H1 (cell line): Measurements from ENCODE around the gene PRPF40B.

Source experiments
- EP300 ChIP-seq, 2 experiments: IDR thresholded peaks; 1 replicate in 1 of 2; 2 replicates in 1 of 2; pipeline ENCODE4 v1.6.1; 2011 to 2012; ENCODE audit warnings: low read depth in 2 of 2, low read length in 2 of 2, mild to moderate bottlenecking in 2 of 2, borderline replicate concordance in 1 of 2, inconsistent platforms in 1 of 2, moderate library complexity in 1 of 2
- HDAC6 ChIP-seq: IDR thresholded peaks from one replicate; pipeline ENCODE4 v1.7.1; 2012; ENCODE audit warnings: low read depth, mild to moderate bottlenecking, inconsistent platforms, low read length, moderate library complexity
- POLR2A ChIP-seq, 2 experiments: IDR thresholded peaks; 1 replicate in 1 of 2; 2 replicates in 1 of 2; pipeline ENCODE4 v1.6.1; 2011; ENCODE audit warnings: low read depth in 2 of 2, low read length in 2 of 2, mild to moderate bottlenecking in 2 of 2; ENCODE audit errors: control extremely low read depth in 1 of 2
- TAF1 ChIP-seq: IDR thresholded peaks from 2 replicates; pipeline ENCODE4 v1.6.1; 2011; ENCODE audit warnings: mild to moderate bottlenecking, low read depth, low read length
- YY1 ChIP-seq: IDR thresholded peaks from 2 replicates; pipeline ENCODE4 v1.6.1; 2011; ENCODE audit warnings: low read depth, mild to moderate bottlenecking, low read length
- TF ChIP-seq, protein P1 (sequence below), 3 experiments: IDR thresholded peaks; 1 replicate in 2 of 3; 2 replicates in 1 of 3; pipeline versions ENCODE4 v1.5.1 to v1.6.1; 2011; ENCODE audit warnings: low read length in 3 of 3, mild to moderate bottlenecking in 3 of 3, inconsistent platforms in 2 of 3, low read depth in 1 of 3, moderate library complexity in 1 of 3; ENCODE audit not compliant: insufficient read depth in 1 of 3; ENCODE audit errors: control extremely low read depth in 1 of 3

DNA sequence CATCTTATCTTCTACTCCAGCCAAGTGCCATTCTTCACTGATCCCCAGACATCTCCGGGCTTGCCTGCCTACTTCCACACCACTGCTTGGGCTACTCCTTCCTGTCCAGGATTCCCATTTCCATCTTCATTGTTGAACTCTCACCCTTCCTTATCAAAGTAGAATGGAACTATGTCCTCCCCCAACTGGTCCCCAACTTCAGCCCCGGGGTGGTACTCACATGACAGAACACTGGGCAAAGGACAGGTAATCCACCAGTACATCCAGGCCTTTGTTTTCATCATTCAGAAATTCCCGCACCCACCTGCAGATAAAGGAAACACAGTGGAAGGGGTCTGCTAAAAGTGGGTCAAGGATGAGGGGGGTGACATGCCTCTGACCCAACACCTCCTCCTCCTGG is 38.4 kb downstream of the PRPF40B start:
- TF ChIP-seq POLR2A (IDR thresholded peaks at IDR 0.05; ENCODE audit: control extremely low read depth in 1 of 2, low read depth in 2 of 2, low read length in 2 of 2), result no peak
- TF ChIP-seq, protein P1, sequence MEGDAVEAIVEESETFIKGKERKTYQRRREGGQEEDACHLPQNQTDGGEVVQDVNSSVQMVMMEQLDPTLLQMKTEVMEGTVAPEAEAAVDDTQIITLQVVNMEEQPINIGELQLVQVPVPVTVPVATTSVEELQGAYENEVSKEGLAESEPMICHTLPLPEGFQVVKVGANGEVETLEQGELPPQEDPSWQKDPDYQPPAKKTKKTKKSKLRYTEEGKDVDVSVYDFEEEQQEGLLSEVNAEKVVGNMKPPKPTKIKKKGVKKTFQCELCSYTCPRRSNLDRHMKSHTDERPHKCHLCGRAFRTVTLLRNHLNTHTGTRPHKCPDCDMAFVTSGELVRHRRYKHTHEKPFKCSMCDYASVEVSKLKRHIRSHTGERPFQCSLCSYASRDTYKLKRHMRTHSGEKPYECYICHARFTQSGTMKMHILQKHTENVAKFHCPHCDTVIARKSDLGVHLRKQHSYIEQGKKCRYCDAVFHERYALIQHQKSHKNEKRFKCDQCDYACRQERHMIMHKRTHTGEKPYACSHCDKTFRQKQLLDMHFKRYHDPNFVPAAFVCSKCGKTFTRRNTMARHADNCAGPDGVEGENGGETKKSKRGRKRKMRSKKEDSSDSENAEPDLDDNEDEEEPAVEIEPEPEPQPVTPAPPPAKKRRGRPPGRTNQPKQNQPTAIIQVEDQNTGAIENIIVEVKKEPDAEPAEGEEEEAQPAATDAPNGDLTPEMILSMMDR (IDR thresholded peaks at IDR 0.05; ENCODE audit: control extremely low read depth in 1 of 3, insufficient read depth in 1 of 3, low read depth in 1 of 3, low read length in 3 of 3), result no peak
- no peak for TF ChIP-seq HDAC6
- no peak for TF ChIP-seq EP300 (IDR thresholded peaks at IDR 0.05; ENCODE audit: borderline replicate concordance in 1 of 2, low read depth in 2 of 2, low read length in 2 of 2)
- TF ChIP-seq TAF1, result no peak
- TF ChIP-seq YY1, result no peak
